Esophagus squamous epithelium (tissue), 4 donors: Measurements from ENCODE around the gene B4GALT3.

ENCODE experiments used
- CTCF ChIP-seq, 6 experiments: fragments of 450-650 bp in 4 of 6; fragments of 200-600 bp in 2 of 6; sonication (generic) in 2 of 6; IDR thresholded peaks; one replicate each; pipeline ENCODE4 v1.5.1; 2016 to 2019; ENCODE audit warnings: antibody characterized with exemption in 6 of 6, mild to moderate bottlenecking in 4 of 6, moderate library complexity in 4 of 6
- POLR2A ChIP-seq, 4 donors: fragments of 450-650 bp; IDR thresholded peaks; one replicate each; pipeline ENCODE4 v1.6.1; 2017; ENCODE audit warnings: antibody characterized with exemption in 4 of 4, mild to moderate bottlenecking in 4 of 4, moderate library complexity in 3 of 4

- TF ChIP-seq CTCF (IDR thresholded peaks at IDR 0.05) (no peak), POLR2A (IDR thresholded peaks at IDR 0.05) (no peak)
Measured at GRCh38 chr1:161131523-161132409, 45.5 kb downstream of the B4GALT3 start.
